Colonic mucosa (tissue), 4 donors: ENCODE measurements around the gene OSBPL9. TPM values are rescaled to one million over a fixed set of nuclear protein-coding genes. Genes with fewer than 3 reads are reported as not detected.

Source experiments
- DNase-seq: peaks from one replicate; pipeline ENCODE4 v3.0.0-alpha.2; 2020
- H3K27ac ChIP-seq: fragments of 200-600 bp; one replicate; pipeline ENCODE4 v1.8.0; 2021
- H3K27me3 ChIP-seq: fragments of 200-600 bp; one replicate; pipeline ENCODE4 v1.8.0; 2021
- H3K36me3 ChIP-seq: fragments of 200-600 bp; one replicate; pipeline ENCODE4 v1.8.0; 2021
- H3K4me1 ChIP-seq: fragments of 200-600 bp; one replicate; pipeline ENCODE4 v1.8.0; 2021; ENCODE audit warnings: mild to moderate bottlenecking
- H3K4me3 ChIP-seq: fragments of 200-600 bp; one replicate; pipeline ENCODE4 v1.8.0; 2021
- H3K9ac ChIP-seq, 2 donors: one replicate each; pipeline ENCODE4 v1.7.0; 2013; ENCODE audit warnings: control low read depth in 2 of 2, low read depth in 2 of 2, low read length in 2 of 2
- H3K9me3 ChIP-seq: fragments of 200-600 bp; one replicate; pipeline ENCODE4 v1.8.0; 2021
- CTCF ChIP-seq: fragments of 200-600 bp; IDR thresholded peaks from one replicate; pipeline ENCODE4 v1.8.0; 2022; ENCODE audit warnings: antibody characterized with exemption, mild to moderate bottlenecking
- intact Hi-C: fragments of 100-400 bp; cut with DNase I; formaldehyde crosslinking; loops from one replicate; pipeline ENCODE4 v1.14.1; 2022
- total RNA-seq, 2 donors: library from RNA; stranded (reverse); fragmentation: NEBNext Ultra II Directional in 1 of 2; extraction: Animal tissue kit (Norgen Biotek cat#: 25700) in 1 of 2; gene quantifications; one replicate each; pipeline ENCODE4 v1.2.1, GENCODE V29; 2021
- donor health status: healthy.
- donor health status: DM: no; HTN: no; CAD: no.
- donor health status: DM: no; HTN: no; CAD: no.

Gene OSBPL9
- total RNA-seq, 2 donors from 2014 or later, result 37.3 to 59.6 TPM

GRCh38 chr1:51708911-51709760, 92.2 kb downstream of the OSBPL9 start:
- TF ChIP-seq CTCF, result no peak
- Histone ChIP-seq H3K27ac (no peak overlapping the region), H3K4me1 (no peaks in the 10 kb centered on the region), H3K27me3 (no peaks in the 10 kb centered on the region), H3K9ac (no peak overlapping the region), H3K36me3 (no peaks in the 10 kb centered on the region), H3K4me3 (no peak overlapping the region), H3K9me3 (no peaks in the 10 kb centered on the region)
- DNase-seq, result no peak
- intact Hi-C loops, result no loop called here

- TF ChIP-seq CTCF, result no peak
- no peak overlapping the region for H3K9ac ChIP-seq
- no peak overlapping the region for H3K27ac ChIP-seq
- intact Hi-C loops, result no loop called here
- no peaks in the 10 kb centered on the region for H3K4me1 ChIP-seq
- no peaks in the 10 kb centered on the region for H3K36me3 ChIP-seq
- H3K9me3 ChIP-seq, result no peaks in the 10 kb centered on the region
- no peaks in the 10 kb centered on the region for H3K27me3 ChIP-seq
- no peak overlapping the region for H3K4me3 ChIP-seq
- DNase-seq, result no peak
Observed at GRCh38 chr1:51709951-51710350, 93.1 kb downstream of the OSBPL9 start.

GRCh38 chr1:51712590-51712989, 95.7 kb downstream of the OSBPL9 start:
- no peak for TF ChIP-seq CTCF
- Histone ChIP-seq H3K4me1 (no peaks in the 10 kb centered on the region), H3K27me3 (no peaks in the 10 kb centered on the region), H3K9ac (no peak overlapping the region), H3K27ac (no peak overlapping the region), H3K4me3 (no peak overlapping the region), H3K9me3 (no peaks in the 10 kb centered on the region), H3K36me3 (no peaks in the 10 kb centered on the region)
- intact Hi-C loops, result no loop called here
- no peak for DNase-seq

GRCh38 chr1:51714374-51715019, 97.6 kb downstream of the OSBPL9 start:
- Histone ChIP-seq H3K9ac (no peak overlapping the region), H3K4me3 (no peak overlapping the region), H3K36me3 (no peaks in the 10 kb centered on the region), H3K4me1 (no peaks in the 10 kb centered on the region), H3K27me3 (no peaks in the 10 kb centered on the region), H3K9me3 (no peaks in the 10 kb centered on the region), H3K27ac (no peak overlapping the region)
- no peak for DNase-seq
- intact Hi-C loops, result no loop called here
- no peak for TF ChIP-seq CTCF

GRCh38 chr1:51715369-51715768, 98.5 kb downstream of the OSBPL9 start:
- intact Hi-C loops, result no loop called here
- no peak overlapping the region for H3K27ac ChIP-seq
- no peak for DNase-seq
- TF ChIP-seq CTCF, result no peak
- no peak overlapping the region for H3K9ac ChIP-seq
- no peaks in the 10 kb centered on the region for H3K4me1 ChIP-seq
- H3K36me3 ChIP-seq, result no peaks in the 10 kb centered on the region
- H3K9me3 ChIP-seq, result no peaks in the 10 kb centered on the region
- H3K4me3 ChIP-seq, result no peak overlapping the region
- no peaks in the 10 kb centered on the region for H3K27me3 ChIP-seq
